GM19099 (cell line): ENCODE results near the gene MUCL1.

Source experiments
- POLR2A ChIP-seq: IDR thresholded peaks from 3 replicates; pipeline ENCODE4 v1.6.1; 2011; ENCODE audit warnings: low read depth; ENCODE audit not compliant: insufficient read length; ENCODE audit errors: extremely low read depth

Gene MUCL1

DNA sequence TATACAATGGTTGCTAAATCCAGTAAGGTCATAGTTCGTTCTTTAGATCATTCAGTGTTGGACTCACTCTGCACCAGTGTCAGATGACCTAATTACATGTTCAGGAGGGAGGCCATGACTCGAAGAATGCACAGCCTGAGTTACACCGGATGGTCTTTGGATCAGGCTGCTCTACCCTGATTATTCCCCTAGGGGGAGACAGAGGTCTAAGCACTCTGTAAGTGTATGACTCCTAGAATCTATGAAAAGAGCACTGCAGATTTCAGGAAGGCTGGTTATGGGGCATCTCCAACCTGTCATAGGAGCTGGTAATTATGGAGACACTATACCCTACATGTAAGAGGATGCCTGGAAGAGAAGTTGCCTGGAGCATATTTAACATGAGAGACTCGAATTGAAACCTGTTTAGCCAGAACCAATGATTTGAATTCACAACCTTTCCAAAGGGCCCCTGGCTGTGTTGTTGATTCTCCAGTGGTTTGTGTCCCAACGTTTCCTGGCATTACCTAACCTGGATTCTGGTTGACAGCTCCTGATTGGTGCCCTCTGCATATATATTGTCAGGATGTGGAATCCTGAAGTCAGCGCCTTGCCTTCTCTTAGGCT lies at the start of gene MUCL1:
MUCL1 (plus strand) TSS at position 584 of the 606 bp plus-strand sequence. CDS start 67 bp downstream, outside the sequence.
- TF ChIP-seq POLR2A: no peak

DNA sequence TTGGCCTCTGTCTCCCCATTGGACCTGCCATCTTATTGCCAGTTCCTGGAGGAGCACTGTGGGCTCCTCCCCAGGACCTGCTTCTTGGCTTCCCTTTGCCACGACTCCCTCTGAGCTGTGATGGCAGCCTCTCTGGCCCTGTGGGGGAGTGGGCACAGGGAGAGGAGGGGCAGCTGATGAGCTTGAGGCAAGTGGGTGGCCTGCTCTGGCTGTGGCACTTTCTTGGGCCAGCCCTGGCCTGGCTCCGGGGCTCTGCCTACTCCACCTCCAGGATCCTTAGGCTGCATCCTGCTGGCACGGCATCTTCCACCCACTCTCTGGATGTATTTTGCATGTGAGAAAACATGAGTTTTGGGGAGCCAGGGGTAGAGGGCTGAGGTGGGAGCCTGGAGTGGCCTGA lies 32.6 kb upstream of the MUCL1 start:
- TF ChIP-seq POLR2A: no peak

GRCh38 chr12:54824402-54824801 lies 29.9 kb upstream of the MUCL1 start:
- TF ChIP-seq POLR2A: no peak

DNA sequence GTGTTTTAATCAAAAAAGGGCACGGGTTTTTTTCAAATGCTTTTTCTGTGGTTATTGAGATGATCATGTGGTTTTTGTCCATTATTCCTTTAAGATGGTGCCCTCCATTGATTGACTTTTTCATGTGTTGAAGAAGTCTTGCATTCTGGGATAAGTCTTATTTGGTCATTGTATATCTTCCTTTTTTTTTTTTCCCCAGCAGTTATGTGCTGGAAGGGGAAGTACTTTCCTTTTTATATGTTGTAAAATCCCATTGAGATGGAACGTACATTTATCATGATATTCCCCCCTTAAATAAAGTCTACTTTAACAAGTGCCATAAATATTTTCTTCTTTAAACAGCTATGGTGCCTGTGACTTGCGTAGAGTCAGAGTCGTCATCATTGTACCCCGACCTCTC lies 24.8 kb upstream of the MUCL1 start:
- no peak for TF ChIP-seq POLR2A

GRCh38 chr12:54830199-54830598 lies 24.1 kb upstream of the MUCL1 start:
- no peak for TF ChIP-seq POLR2A

- TF ChIP-seq POLR2A: no peak
Measured at GRCh38 chr12:54831631-54832030, 22.7 kb upstream of the MUCL1 start.

DNA sequence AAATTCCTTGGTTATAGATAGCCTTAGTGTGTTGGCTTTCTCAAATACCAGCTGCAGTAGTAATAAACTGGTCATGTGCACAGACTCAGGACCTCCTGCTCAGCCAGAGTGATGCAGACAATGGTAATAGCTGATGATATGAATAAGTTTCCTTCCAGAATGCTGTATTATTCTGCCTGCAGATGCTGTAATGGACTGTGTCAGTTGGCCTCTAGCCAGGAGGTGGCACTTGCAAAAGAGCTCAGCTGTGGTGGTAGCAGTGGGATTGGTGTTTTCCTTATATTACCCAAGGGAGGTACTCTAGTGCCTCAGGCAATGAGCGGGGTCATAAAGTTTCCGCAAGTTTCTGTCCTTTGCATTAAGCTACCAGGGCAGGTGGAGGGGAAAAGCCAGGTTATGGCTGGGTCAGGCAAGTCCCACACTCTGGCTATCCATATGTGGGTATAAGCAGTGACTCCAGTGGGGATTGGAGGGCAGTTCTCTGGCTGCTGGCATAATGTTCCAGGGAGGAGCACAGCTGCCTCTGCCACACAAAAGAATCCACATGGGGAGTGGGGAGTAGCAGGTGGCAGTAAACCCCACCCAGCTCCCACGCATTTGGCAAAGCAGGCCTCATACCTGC lies 14.0 kb upstream of the MUCL1 start:
- no peak for TF ChIP-seq POLR2A

DNA sequence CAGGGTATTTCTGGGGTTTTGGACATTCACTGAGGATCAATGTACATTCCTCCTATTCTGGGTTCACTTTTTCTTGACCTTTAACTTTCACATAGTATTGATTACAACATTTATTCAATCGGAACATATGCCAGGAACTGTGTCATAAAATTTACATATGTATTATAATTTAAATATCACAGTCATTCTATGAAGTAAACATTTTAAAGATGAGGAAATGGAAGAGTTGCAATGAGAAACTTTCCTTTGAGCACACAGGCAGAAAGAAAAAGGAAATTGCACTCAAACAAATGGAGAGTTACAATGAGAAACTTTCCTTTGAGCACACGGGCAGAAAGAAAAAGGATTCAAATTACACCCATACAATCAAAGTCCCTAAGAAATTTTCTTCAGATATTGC lies 3.1 kb downstream of the MUCL1 start:
- no peak for TF ChIP-seq POLR2A

DNA sequence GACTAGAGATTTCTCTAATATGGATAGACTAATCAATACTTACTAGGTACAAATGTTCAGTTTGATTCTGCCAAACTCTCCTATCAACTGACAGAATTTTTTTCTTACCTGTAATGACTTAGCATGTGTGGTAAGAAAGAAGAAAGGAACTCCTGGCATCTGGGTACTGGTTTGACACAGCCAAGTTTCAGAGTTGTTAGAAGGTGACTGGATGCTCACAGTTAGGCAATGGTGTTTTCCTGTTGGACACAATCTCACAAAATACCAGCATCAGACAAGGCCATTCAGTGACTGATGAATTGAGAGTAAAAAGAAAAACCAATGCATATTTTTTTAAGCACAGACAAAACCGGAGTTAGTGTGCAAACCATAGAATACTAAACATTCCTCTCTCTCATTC lies 4.2 kb downstream of the MUCL1 start:
- TF ChIP-seq POLR2A: no peak

DNA sequence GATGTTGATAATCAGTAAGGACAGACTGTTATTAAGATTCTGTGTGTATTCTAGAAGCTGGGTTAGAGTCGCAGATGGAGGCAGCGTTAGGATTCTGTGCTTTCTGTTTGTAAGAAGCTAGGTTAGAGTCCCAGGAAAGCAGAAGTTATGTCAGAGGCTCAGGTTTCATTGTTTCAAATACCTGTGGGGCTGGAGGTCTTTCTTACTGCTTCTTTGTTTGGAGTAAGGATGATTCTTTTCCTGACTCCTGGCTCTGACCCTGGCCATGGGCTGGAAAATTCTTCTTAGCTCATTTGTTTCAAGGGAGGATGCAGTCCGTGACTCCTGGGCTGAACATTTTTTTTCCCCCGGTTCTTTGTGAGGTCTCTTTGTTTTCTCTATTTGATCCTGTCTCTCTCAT lies 5.2 kb downstream of the MUCL1 start:
- no peak for TF ChIP-seq POLR2A

GRCh38 chr12:54861927-54862326 lies 7.6 kb downstream of the MUCL1 start:
- TF ChIP-seq POLR2A: no peak

- no peak for TF ChIP-seq POLR2A
Measured at GRCh38 chr12:54863948-54864618, 9.8 kb downstream of the MUCL1 start.

DNA sequence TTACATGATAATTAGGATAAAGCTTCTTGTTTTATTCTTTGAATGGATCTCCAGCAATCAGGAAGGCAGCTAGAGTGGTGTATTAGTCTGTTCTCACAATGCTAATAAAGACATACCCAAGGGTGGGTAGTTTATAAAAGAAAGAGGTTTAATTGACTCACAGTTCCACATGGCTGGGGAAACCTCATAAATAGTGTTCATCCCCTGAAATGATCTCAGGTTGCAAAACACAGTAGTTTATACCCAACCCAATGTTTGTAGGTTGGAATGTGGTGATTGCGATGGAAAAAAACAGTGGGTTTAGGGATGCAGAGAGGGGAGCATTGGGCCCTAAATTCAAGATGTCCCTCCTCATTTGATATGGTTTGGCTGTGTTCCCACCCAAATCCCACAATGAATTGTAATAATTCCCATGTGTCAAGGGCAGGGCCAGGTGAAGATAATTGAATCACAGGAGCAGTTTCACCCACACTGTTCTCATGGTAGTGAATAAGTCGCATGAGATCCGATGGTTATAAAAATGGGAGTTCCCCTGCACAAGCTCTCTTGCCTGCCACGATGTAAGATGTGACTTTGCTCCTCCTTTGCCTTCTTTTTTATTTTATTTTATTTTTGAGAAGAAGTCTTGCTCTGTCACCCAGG lies 11.5 kb downstream of the MUCL1 start:
- TF ChIP-seq POLR2A: no peak

GRCh38 chr12:54868690-54869089 lies 14.4 kb downstream of the MUCL1 start:
- no peak for TF ChIP-seq POLR2A

GRCh38 chr12:54870048-54870447 lies 15.7 kb downstream of the MUCL1 start:
- TF ChIP-seq POLR2A: no peak

GRCh38 chr12:54870617-54871016 lies 16.3 kb downstream of the MUCL1 start:
- no peak for TF ChIP-seq POLR2A
